COLO668 (cell line): ENCODE results near the gene CST9L.
"Not testable (repeated sequence)": the region's sequence is repeated elsewhere in the genome, so short reads cannot be mapped to it uniquely, and the experiment has no call there.

ENCODE experiments used
- DNase-seq: peaks from one replicate; lab custom pipeline; 2025; ENCODE audit not compliant: unreplicated experiment; lab: John Stamatoyannopoulos, UW

Gene CST9L

GRCh38 chr20:23586735-23587525 lies 18.6 kb upstream of the CST9L start:
- no peak for DNase-seq

- DNase-seq: no peak
These were observed 17.8 kb upstream of the CST9L start for GRCh38 chr20:23585808-23586734.

GRCh38 chr20:23585449-23585807 lies 17.1 kb upstream of the CST9L start:
- DNase-seq: no peak

GRCh38 chr20:23584434-23585199 lies 16.3 kb upstream of the CST9L start:
- DNase-seq: no peak

- no peak for DNase-seq
These were observed 15.2 kb upstream of the CST9L start for GRCh38 chr20:23583526-23583925.

- DNase-seq: no peak
These were observed 14.0 kb upstream of the CST9L start for GRCh38 chr20:23582293-23582692.

GRCh38 chr20:23581833-23582232 lies 13.5 kb upstream of the CST9L start:
- DNase-seq: not testable (repeated sequence)

GRCh38 chr20:23574977-23575376 lies 6.7 kb upstream of the CST9L start:
- DNase-seq: no peak

GRCh38 chr20:23570178-23570760 lies 2.0 kb upstream of the CST9L start:
- DNase-seq: no peak

GRCh38 chr20:23569570-23569969 lies 1.3 kb upstream of the CST9L start:
- DNase-seq: no peak

- DNase-seq: no peak
These were observed 667 bp upstream of the CST9L start for GRCh38 chr20:23568971-23569330.

GRCh38 chr20:23566199-23566932 lies 1.9 kb downstream of the CST9L start:
- no peak for DNase-seq

- no peak for DNase-seq
These were observed 2.7 kb downstream of the CST9L start for GRCh38 chr20:23565503-23566045.

- DNase-seq: no peak
These were observed 3.4 kb downstream of the CST9L start for GRCh38 chr20:23564927-23565326.

GRCh38 chr20:23562721-23563342 lies 5.5 kb downstream of the CST9L start:
- DNase-seq: no peak

- no peak for DNase-seq
These were observed 13.9 kb downstream of the CST9L start for GRCh38 chr20:23554401-23554800.

GRCh38 chr20:23551786-23552185 lies 16.5 kb downstream of the CST9L start:
- no peak for DNase-seq

- no peak for DNase-seq
These were observed 16.9 kb downstream of the CST9L start for GRCh38 chr20:23551383-23551782.

GRCh38 chr20:23550227-23550626 lies 18.1 kb downstream of the CST9L start:
- DNase-seq: no peak

GRCh38 chr20:23548408-23548807 lies 19.9 kb downstream of the CST9L start:
- no peak for DNase-seq
